ENCODE measurements around the gene GALNT7. TPM values are rescaled to one million over a fixed set of nuclear protein-coding genes. Genes with fewer than 3 reads are reported as not detected.

Gene GALNT7
- polyA plus RNA-seq, 1 of the 3 experiments (the other 2 are of a cell fraction), result 14.8 TPM

GRCh38 chr4:173165706-173166105 lies 2.9 kb upstream of the GALNT7 start:
- Histone ChIP-seq H3K36me3 (replicated peaks in 1 of 2; ENCODE audit: control insufficient read depth in 1 of 2, insufficient read depth in 2 of 2, low read length in 1 of 2) (peaks cover 0 to 5% of the 10 kb centered on the region in 2 experiments), H3K9me3 (no peaks in the 10 kb centered on the region), H3K4me1 (ENCODE audit: control insufficient read depth in 1 of 2, insufficient read depth in 2 of 2, low read depth in 1 of 2, low read length in 1 of 2) (peaks cover 8% of the 10 kb centered on the region in 2 experiments; a peak in 3 of 4 replicates), H3K4me2 (no peak overlapping the region), H3K27ac (ENCODE audit: low read depth in 2 of 2, low read length in 1 of 2) (no peak overlapping the region), H3K9ac (no peak overlapping the region), H4K20me1 (ENCODE audit: insufficient read depth) (peaks cover 2% of the 10 kb centered on the region; the same call in 1 of the 2 replicates), H3K4me3 (ENCODE audit: low read depth in 2 of 2, low read length in 1 of 2) (no peak overlapping the region), H3K9me2 (no peaks in the 10 kb centered on the region), H3K79me2 (ENCODE audit: insufficient read depth) (peaks cover 13% of the 10 kb centered on the region), H3F3A (replicated peaks; ENCODE audit: insufficient read depth) (peaks cover 17% of the 10 kb centered on the region), H2AFZ (ENCODE audit: low read depth) (no peak overlapping the region), H3K27me3 (ENCODE audit: insufficient read depth) (no peaks in the 10 kb centered on the region)
- DNase-seq, result no peak
- POLR2A ChIA-PET, result no interaction called here
- CTCF ChIA-PET, result no interaction called here
- TF ChIP-seq PBX3 (IDR thresholded peaks at IDR 0.05) (no peak), SIN3A (IDR thresholded peaks at IDR 0.05; ENCODE audit: borderline replicate concordance, low read depth, low read length) (no peak), NRF1 (IDR thresholded peaks at IDR 0.05; ENCODE audit: low read depth, low read length) (no peak), FOXM1 (IDR thresholded peaks at IDR 0.05; ENCODE audit: low read depth) (no peak), CHD2 (IDR thresholded peaks at IDR 0.05; ENCODE audit: low read length, partially characterized antibody) (no peak), MXI1 (IDR thresholded peaks at IDR 0.05; ENCODE audit: low read depth, low read length) (no peak), FOSL2 (IDR thresholded peaks at IDR 0.05; ENCODE audit: borderline replicate concordance, low read depth) (no peak), RFX5 (IDR thresholded peaks at IDR 0.05; ENCODE audit: low read length) (no peak), CTCF (IDR thresholded peaks at IDR 0.05) (no peak), GATA2 (CRISPR knock-in tag; IDR thresholded peaks at IDR 0.05) (no peak), MEF2A (IDR thresholded peaks at IDR 0.05; ENCODE audit: borderline replicate concordance, low read depth) (no peak), RAD21 (IDR thresholded peaks at IDR 0.05; ENCODE audit: low read length) (no peak), USF1 (IDR thresholded peaks at IDR 0.05; ENCODE audit: borderline replicate concordance, low read depth) (no peak), REST (IDR thresholded peaks at IDR 0.05; ENCODE audit: low read depth, low read length) (no peak)
